Measurements from ENCODE around the gene AHCYL2. TPM values are rescaled to one million over a fixed set of nuclear protein-coding genes. Genes with fewer than 3 reads are reported as not detected.

Gene AHCYL2
- total RNA-seq, 2 experiments from 2014 or later: 5.0 to 8.7 TPM

GRCh38 chr7:129453510-129454248, 228.8 kb downstream of the AHCYL2 start:
- no peaks in the 10 kb centered on the region for H3K36me3 ChIP-seq (ENCODE audit: insufficient read depth, low read length)
- H3K27ac ChIP-seq (ENCODE audit: low read depth, low read length, poor library complexity, severe bottlenecking): no peak overlapping the region
- no peaks in the 10 kb centered on the region for H3K9me2 ChIP-seq (ENCODE audit: insufficient read depth, low read length)
- H3K4me3 ChIP-seq (ENCODE audit: low read depth, low read length, poor library complexity, severe bottlenecking): no peak overlapping the region
- TF ChIP-seq, protein P1, sequence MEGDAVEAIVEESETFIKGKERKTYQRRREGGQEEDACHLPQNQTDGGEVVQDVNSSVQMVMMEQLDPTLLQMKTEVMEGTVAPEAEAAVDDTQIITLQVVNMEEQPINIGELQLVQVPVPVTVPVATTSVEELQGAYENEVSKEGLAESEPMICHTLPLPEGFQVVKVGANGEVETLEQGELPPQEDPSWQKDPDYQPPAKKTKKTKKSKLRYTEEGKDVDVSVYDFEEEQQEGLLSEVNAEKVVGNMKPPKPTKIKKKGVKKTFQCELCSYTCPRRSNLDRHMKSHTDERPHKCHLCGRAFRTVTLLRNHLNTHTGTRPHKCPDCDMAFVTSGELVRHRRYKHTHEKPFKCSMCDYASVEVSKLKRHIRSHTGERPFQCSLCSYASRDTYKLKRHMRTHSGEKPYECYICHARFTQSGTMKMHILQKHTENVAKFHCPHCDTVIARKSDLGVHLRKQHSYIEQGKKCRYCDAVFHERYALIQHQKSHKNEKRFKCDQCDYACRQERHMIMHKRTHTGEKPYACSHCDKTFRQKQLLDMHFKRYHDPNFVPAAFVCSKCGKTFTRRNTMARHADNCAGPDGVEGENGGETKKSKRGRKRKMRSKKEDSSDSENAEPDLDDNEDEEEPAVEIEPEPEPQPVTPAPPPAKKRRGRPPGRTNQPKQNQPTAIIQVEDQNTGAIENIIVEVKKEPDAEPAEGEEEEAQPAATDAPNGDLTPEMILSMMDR (conservative IDR thresholded peaks at IDR 0.05; ENCODE audit: low read length): no peak
- TF ChIP-seq EZH2phosphoT487 (IDR thresholded peaks at IDR 0.05; ENCODE audit: borderline replicate concordance, low read depth, low read length): no peak
- H2AFZ ChIP-seq (ENCODE audit: low read length): no peak overlapping the region
- H4K20me1 ChIP-seq (ENCODE audit: insufficient read depth, low read length): no peaks in the 10 kb centered on the region
- no peak overlapping the region for H3K4me2 ChIP-seq (ENCODE audit: low read length)
- no TSS peak for BruUV-seq (replicated peaks)
- ChIA-PET CTCF (ENCODE audit: unreplicated experiment) (interaction anchor here (0.5 to 0.9 kb wide), 3 partner anchors 20 to 52 kb away, joined by 3 to 5 read pairs (median 4); no protein-coding TSS in a partner anchor), POLR2A (interaction anchor here (0.6 to 0.7 kb wide), 2 partner anchors 27 to 520 kb away, joined by 3 read pairs; no protein-coding TSS in a partner anchor)
- H3K9me3 ChIP-seq (ENCODE audit: low read length): no peaks in the 10 kb centered on the region
- H3K4me1 ChIP-seq (ENCODE audit: insufficient read depth, low read length, poor library complexity, severe bottlenecking): no peaks in the 10 kb centered on the region
- intact Hi-C loops (cut with micrococcal nuclease; ENCODE audit: unreplicated experiment): no loop called here
- H3K79me2 ChIP-seq (ENCODE audit: insufficient read depth, low read depth, low read length): no peaks in the 10 kb centered on the region
- DNase-seq (ENCODE audit: low spot score): no peak

GRCh38 chr7:129454249-129454551, 229.4 kb downstream of the AHCYL2 start:
- H2AFZ ChIP-seq (ENCODE audit: low read length): no peak overlapping the region
- no peak overlapping the region for H3K4me2 ChIP-seq (ENCODE audit: low read length)
- no peaks in the 10 kb centered on the region for H4K20me1 ChIP-seq (ENCODE audit: insufficient read depth, low read length)
- no peak overlapping the region for H3K4me3 ChIP-seq (ENCODE audit: low read depth, low read length, poor library complexity, severe bottlenecking)
- H3K9me2 ChIP-seq (ENCODE audit: insufficient read depth, low read length): no peaks in the 10 kb centered on the region
- ChIA-PET POLR2A (interaction anchor here (0.6 kb wide), 1 partner anchor 77 kb away, joined by 4 read pairs; no protein-coding TSS in a partner anchor), CTCF (ENCODE audit: unreplicated experiment) (interaction anchor here (0.5 to 0.9 kb wide), 2 partner anchors 21 to 53 kb away, joined by 3 to 5 read pairs; no protein-coding TSS in a partner anchor)
- intact Hi-C loops (cut with micrococcal nuclease; ENCODE audit: unreplicated experiment): no loop called here
- H3K9me3 ChIP-seq (ENCODE audit: low read length): no peaks in the 10 kb centered on the region
- no peaks in the 10 kb centered on the region for H3K4me1 ChIP-seq (ENCODE audit: insufficient read depth, low read length, poor library complexity, severe bottlenecking)
- no TSS peak for BruUV-seq (replicated peaks)
- no peak for TF ChIP-seq EZH2phosphoT487 (IDR thresholded peaks at IDR 0.05; ENCODE audit: borderline replicate concordance, low read depth, low read length)
- no peaks in the 10 kb centered on the region for H3K79me2 ChIP-seq (ENCODE audit: insufficient read depth, low read depth, low read length)
- no peaks in the 10 kb centered on the region for H3K36me3 ChIP-seq (ENCODE audit: insufficient read depth, low read length)
- H3K27ac ChIP-seq (ENCODE audit: low read depth, low read length, poor library complexity, severe bottlenecking): no peak overlapping the region
- DNase-seq (ENCODE audit: low spot score): no peak

- Histone ChIP-seq H3K9me2 (ENCODE audit: insufficient read depth, low read length) (no peaks in the 10 kb centered on the region), H3K79me2 (ENCODE audit: insufficient read depth, low read depth, low read length) (no peaks in the 10 kb centered on the region), H3K4me1 (ENCODE audit: insufficient read depth, low read length, poor library complexity, severe bottlenecking) (no peaks in the 10 kb centered on the region), H3K27ac (ENCODE audit: low read depth, low read length, poor library complexity, severe bottlenecking) (no peak overlapping the region), H3K4me2 (ENCODE audit: low read length) (no peak overlapping the region), H3K36me3 (ENCODE audit: insufficient read depth, low read length) (0 out of 2 replicates have a peak, but pooled peaks cover 3% of the 10 kb centered on the region), H2AFZ (ENCODE audit: low read length) (no peak overlapping the region), H3K9me3 (ENCODE audit: low read length) (no peaks in the 10 kb centered on the region), H3K4me3 (ENCODE audit: low read depth, low read length, poor library complexity, severe bottlenecking) (no peak overlapping the region), H4K20me1 (ENCODE audit: insufficient read depth, low read length) (no peaks in the 10 kb centered on the region)
- no TSS peak for BruUV-seq (replicated peaks)
- TF ChIP-seq, protein P1 (conservative IDR thresholded peaks at IDR 0.05; ENCODE audit: low read length): no peak
- no peak for TF ChIP-seq EZH2phosphoT487 (IDR thresholded peaks at IDR 0.05; ENCODE audit: borderline replicate concordance, low read depth, low read length)
- DNase-seq (ENCODE audit: low spot score): no peak
- CTCF ChIA-PET (ENCODE audit: unreplicated experiment): no interaction called here
- intact Hi-C loops (cut with micrococcal nuclease; ENCODE audit: unreplicated experiment): no loop called here
- POLR2A ChIA-PET: no interaction called here
These were observed 231.6 kb downstream of the AHCYL2 start for GRCh38 chr7:129456421-129456820.

Measured in OCI-LY7 (cell line).